Tibial artery (tissue), 4 donors: Measurements from ENCODE around the gene CMTM4.
"Not testable (repeated sequence)": the region's sequence is repeated elsewhere in the genome, so short reads cannot be mapped to it uniquely, and the experiment has no call there.

Experiments
- DNase-seq, 2 donors: peaks; one replicate each; pipeline ENCODE4 v3.0.0-alpha.2; 2019
- H3K27ac ChIP-seq, 2 donors: fragments of 200-600 bp; sonication (generic) in 1 of 2; 1 replicate in 1 of 2; 2 replicates in 1 of 2; pipeline ENCODE4 v1.5.1; 2018 to 2019; ENCODE audit warnings: mild to moderate bottlenecking in 1 of 2
- H3K27me3 ChIP-seq, 2 donors: fragments of 200-600 bp; sonication (generic) in 1 of 2; one replicate each; pipeline versions ENCODE4 v1.5.1 to v1.6.0; 2016 to 2019
- H3K36me3 ChIP-seq, 3 donors: fragments of 200-600 bp; sonication (generic) in 2 of 3; one replicate each; pipeline ENCODE4 v1.5.1; 2016 to 2019; ENCODE audit warnings: mild to moderate bottlenecking in 2 of 3
- H3K4me1 ChIP-seq, 4 donors: fragments of 200-600 bp; sonication (generic) in 2 of 4; 1 replicate in 3 of 4; 2 replicates in 1 of 4; pipeline ENCODE4 v1.5.1; 2016 to 2019
- H3K4me3 ChIP-seq, 2 donors: fragments of 200-600 bp; sonication (generic) in 1 of 2; 1 replicate in 1 of 2; 2 replicates in 1 of 2; pipeline ENCODE4 v1.5.1; 2018 to 2019; ENCODE audit warnings: mild to moderate bottlenecking in 2 of 2
- H3K9me3 ChIP-seq, 3 donors: fragments of 200-600 bp; sonication (generic) in 1 of 3; one replicate each; pipeline ENCODE4 v1.5.1; 2016 to 2019
- intact Hi-C: fragments of 100-400 bp; cut with DNase I; formaldehyde crosslinking; loops from one replicate; pipeline ENCODE4 v1.15.0; 2023; ENCODE audit warnings: low total_unique reads
- TF ChIP-seq, protein P1 (sequence below), 2 experiments: fragments of 200-600 bp in 1 of 2; fragments of 450-650 bp in 1 of 2; IDR thresholded peaks; one replicate each; pipeline ENCODE4 v1.5.1; 2017 to 2019; ENCODE audit warnings: antibody characterized with exemption in 2 of 2, mild to moderate bottlenecking in 1 of 2, moderate library complexity in 1 of 2

CMTM4 gene

DNA sequence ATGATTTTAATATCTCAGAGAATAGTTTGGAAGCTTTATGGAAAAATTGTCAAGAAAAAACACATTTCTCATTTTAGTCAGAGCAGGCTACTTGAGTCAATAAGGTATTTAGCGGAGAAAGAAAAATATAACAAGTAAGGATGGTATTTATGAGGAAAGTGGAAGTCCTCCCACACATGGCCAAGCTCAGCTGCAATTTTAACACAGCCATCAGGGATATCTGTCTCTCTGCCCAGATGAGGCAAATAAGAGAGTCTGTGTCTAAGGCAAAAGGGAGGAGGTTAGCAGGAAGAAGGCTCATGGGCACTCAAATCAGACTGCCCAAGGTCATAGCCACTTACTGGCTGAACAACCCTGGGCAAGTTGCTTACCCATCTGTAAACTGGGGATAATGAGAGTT is 122.5 kb downstream of the CMTM4 start:
- TF ChIP-seq, protein P1, sequence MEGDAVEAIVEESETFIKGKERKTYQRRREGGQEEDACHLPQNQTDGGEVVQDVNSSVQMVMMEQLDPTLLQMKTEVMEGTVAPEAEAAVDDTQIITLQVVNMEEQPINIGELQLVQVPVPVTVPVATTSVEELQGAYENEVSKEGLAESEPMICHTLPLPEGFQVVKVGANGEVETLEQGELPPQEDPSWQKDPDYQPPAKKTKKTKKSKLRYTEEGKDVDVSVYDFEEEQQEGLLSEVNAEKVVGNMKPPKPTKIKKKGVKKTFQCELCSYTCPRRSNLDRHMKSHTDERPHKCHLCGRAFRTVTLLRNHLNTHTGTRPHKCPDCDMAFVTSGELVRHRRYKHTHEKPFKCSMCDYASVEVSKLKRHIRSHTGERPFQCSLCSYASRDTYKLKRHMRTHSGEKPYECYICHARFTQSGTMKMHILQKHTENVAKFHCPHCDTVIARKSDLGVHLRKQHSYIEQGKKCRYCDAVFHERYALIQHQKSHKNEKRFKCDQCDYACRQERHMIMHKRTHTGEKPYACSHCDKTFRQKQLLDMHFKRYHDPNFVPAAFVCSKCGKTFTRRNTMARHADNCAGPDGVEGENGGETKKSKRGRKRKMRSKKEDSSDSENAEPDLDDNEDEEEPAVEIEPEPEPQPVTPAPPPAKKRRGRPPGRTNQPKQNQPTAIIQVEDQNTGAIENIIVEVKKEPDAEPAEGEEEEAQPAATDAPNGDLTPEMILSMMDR (IDR thresholded peaks at IDR 0.05) = no peak
- peaks cover 0 to 20% (median 9%) of the 10 kb centered on the region in 4 donors for H3K4me1 ChIP-seq
- no peaks in the 10 kb centered on the region for H3K9me3 ChIP-seq
- no peaks in the 10 kb centered on the region for H3K36me3 ChIP-seq
- no peak overlapping the region for H3K4me3 ChIP-seq
- no peak overlapping the region for H3K27ac ChIP-seq
- DNase-seq = no peak
- intact Hi-C loops = no loop called here
- H3K27me3 ChIP-seq = peaks cover 0 to 15% of the 10 kb centered on the region in 2 donors

DNA sequence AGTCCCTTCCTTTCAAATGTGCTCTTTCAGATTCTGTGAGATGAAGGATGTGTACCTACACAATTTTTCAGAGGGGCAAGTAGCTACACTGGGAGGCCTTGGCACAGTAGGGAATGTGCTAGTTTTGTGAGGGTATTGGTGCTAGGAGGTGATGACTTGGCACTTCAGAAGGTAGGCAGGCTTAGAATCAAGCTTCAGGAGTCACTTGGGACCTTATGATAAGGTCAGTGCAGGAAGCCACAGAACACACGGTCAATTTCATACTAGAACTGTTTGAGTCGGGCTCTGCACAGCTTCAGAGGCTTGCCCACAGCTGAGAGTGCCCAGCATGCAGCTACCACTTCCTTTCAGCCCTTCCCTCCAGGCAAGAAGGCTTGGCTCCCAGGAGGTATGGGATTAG is 124.2 kb downstream of the CMTM4 start:
- intact Hi-C loops = no loop called here
- H3K4me1 ChIP-seq = peaks cover 0 to 16% (median 0%) of the 10 kb centered on the region in 4 donors
- no peak overlapping the region for H3K27ac ChIP-seq
- no peaks in the 10 kb centered on the region for H3K9me3 ChIP-seq
- H3K27me3 ChIP-seq = no peaks in the 10 kb centered on the region
- no peak overlapping the region for H3K4me3 ChIP-seq
- TF ChIP-seq, protein P1 (IDR thresholded peaks at IDR 0.05) = no peak
- no peaks in the 10 kb centered on the region for H3K36me3 ChIP-seq
- no peak for DNase-seq

DNA sequence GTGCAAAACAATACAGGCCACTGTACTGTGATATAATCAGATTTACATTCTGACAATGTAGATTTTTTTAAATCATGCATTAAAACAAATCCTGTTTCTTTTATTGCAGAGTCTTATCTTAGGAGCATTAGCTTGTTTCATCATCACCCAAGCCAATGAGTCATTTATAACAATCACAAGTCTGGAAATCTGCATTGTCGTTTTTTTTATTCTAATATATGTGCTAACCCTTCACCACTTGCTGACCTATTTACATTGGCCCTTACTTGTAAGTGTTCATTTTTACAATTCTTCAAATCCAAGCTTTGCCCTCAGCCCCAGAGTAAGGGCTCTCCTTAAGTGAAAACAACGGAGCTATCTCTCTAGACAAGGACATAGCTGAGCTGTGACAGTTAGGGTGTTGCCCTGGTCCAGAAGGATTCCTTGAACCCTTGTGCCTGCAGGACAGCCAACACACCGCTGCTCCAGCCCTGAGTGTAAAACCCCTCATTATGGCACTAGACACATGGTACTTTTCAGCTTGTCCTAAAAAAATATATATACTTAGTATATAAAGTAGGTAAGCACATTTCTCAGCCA is 126.6 kb downstream of the CMTM4 start:
- Histone ChIP-seq H3K9me3 (no peaks in the 10 kb centered on the region), H3K4me1 (peaks cover 0 to 16% (median 0%) of the 10 kb centered on the region in 4 donors), H3K27ac (no peak overlapping the region), H3K36me3 (peaks cover 12 to 18% (median 17%) of the 10 kb centered on the region in 3 donors), H3K4me3 (no peak overlapping the region), H3K27me3 (no peaks in the 10 kb centered on the region)
- TF ChIP-seq, protein P1 (IDR thresholded peaks at IDR 0.05) = no peak
- intact Hi-C loops = no loop called here
- DNase-seq = no peak

DNA sequence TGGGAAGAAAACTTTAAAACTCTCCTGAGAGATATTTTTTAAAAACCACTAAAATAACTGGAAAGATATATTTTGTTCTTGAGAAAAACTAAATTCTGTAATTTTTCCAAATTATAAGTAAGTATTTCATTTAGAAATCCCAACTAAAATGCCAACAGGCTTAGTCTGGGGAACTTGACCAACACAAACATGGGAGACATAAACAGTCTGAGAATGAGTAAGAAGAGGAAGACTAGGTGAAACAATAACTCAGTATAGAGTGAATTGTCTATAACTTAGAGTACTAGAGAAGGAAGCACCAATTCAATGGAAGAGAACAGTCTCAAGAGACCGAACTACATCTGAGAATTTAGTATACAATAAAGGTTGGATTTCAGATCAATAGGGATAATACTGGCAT is 127.4 kb downstream of the CMTM4 start:
- intact Hi-C loops = no loop called here
- Histone ChIP-seq H3K27me3 (no peaks in the 10 kb centered on the region), H3K27ac (no peak overlapping the region), H3K36me3 (peaks cover 12 to 24% (median 21%) of the 10 kb centered on the region in 3 donors), H3K4me3 (no peak overlapping the region), H3K9me3 (no peaks in the 10 kb centered on the region), H3K4me1 (peaks cover 0 to 16% (median 0%) of the 10 kb centered on the region in 4 donors)
- TF ChIP-seq, protein P1 (IDR thresholded peaks at IDR 0.05) = no peak
- DNase-seq = no peak

DNA sequence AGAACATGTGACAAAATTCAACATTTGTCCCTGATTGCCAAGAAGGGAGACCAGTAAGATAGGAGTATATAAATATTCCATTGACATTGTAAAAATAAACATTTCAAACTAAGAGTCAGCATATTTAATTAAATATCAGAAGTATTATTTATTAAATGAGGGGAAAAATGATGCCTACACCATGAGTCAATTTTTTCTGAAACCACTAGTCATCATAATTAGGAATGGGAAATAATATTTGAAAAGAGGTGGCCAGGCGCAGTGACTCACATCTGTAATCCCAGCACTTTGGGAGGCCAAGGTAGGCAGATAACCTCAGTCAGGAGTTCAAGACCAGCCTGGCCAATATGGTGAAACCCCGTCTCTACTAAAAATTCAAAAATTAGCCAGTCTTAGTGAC is 128.2 kb downstream of the CMTM4 start:
- Histone ChIP-seq H3K9me3 (no peaks in the 10 kb centered on the region), H3K27me3 (no peaks in the 10 kb centered on the region), H3K36me3 (peaks cover 12 to 32% (median 21%) of the 10 kb centered on the region in 3 donors), H3K4me3 (no peak overlapping the region), H3K4me1 (peaks cover 0 to 16% (median 0%) of the 10 kb centered on the region in 4 donors), H3K27ac (no peak overlapping the region)
- TF ChIP-seq, protein P1 (IDR thresholded peaks at IDR 0.05) = no peak
- DNase-seq = no peak
- intact Hi-C loops = no loop called here

DNA sequence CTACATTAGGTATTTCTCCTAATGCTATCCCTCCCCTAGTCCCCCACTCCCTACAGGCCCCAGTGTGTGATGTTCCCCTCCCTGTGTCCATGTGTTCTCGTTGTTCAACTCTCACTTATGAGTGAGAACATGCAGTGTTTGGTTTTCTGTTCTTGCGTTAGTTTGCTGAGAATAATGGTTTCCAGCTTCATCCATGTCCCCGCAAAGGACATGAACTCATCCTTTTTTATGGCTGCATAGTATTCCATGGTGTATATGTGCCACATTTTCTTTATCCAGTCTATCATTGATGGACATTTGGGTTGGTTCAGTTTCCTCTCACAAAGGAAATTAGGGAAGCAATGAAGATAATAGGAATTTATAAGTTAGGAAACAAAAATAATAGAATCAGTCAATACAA is 129.3 kb downstream of the CMTM4 start:
- intact Hi-C loops, H3K27me3 ChIP-seq, DNase-seq, H3K9me3 ChIP-seq, H3K27ac ChIP-seq, H3K4me3 ChIP-seq: not testable (repeated sequence)
- peaks cover 0 to 16% (median 0%) of the 10 kb centered on the region in 4 donors for H3K4me1 ChIP-seq
- peaks cover 12 to 37% (median 21%) of the 10 kb centered on the region in 3 donors for H3K36me3 ChIP-seq
